Dendritic cell treated with granulocyte-macrophage colony-stimulating factor and Interleukin-4, amounts not matched to agents 40 ng/mL and 50 ng/mL, for 4 days (primary cell): ENCODE results near the gene GDF10.

ENCODE experiments used
- H3K27ac Mint-ChIP-seq: one replicate; pipeline ENCODE4 v1.8.0; 2022; ENCODE audit warnings: mild to moderate bottlenecking, mixed read lengths
- H3K27me3 Mint-ChIP-seq: one replicate; pipeline ENCODE4 v1.8.0; 2022; ENCODE audit warnings: mild to moderate bottlenecking, mixed read lengths
- H3K36me3 Mint-ChIP-seq: one replicate; pipeline ENCODE4 v1.8.0; 2022; ENCODE audit warnings: low read depth, mixed read lengths
- H3K4me1 Mint-ChIP-seq: one replicate; pipeline ENCODE4 v1.8.0; 2022; ENCODE audit warnings: low read depth, mixed read lengths
- H3K4me3 Mint-ChIP-seq: one replicate; pipeline ENCODE4 v1.8.0; 2022; ENCODE audit warnings: mild to moderate bottlenecking, moderate library complexity, mixed read lengths
- H3K9me3 Mint-ChIP-seq: one replicate; pipeline ENCODE4 v1.8.0; 2022; ENCODE audit warnings: mixed read lengths
- intact Hi-C: fragments of 100-400 bp; cut with micrococcal nuclease; formaldehyde crosslinking; loops from one replicate; pipeline ENCODE4 v1.15.0; 2022

The GDF10 gene

GRCh38 chr10:47282005-47282656 is 17.9 kb upstream of the GDF10 start:
- no peak overlapping the region for H3K27ac Mint-ChIP-seq

GRCh38 chr10:47282657-47283018 is 17.4 kb upstream of the GDF10 start:
- peaks cover 29% of the 10 kb centered on the region for H3K27me3 Mint-ChIP-seq
- H3K27ac Mint-ChIP-seq = no peak overlapping the region
- H3K4me1 Mint-ChIP-seq = peaks cover 17% of the 10 kb centered on the region
- intact Hi-C loops = no loop called here
- H3K36me3 Mint-ChIP-seq = no peaks in the 10 kb centered on the region
- H3K4me3 Mint-ChIP-seq = no peak overlapping the region
- H3K9me3 Mint-ChIP-seq = no peaks in the 10 kb centered on the region

More at GRCh38 chr10:47282005-47282656, 17.9 kb upstream of the GDF10 start:
- Mint-ChIP-seq H3K36me3 (no peaks in the 10 kb centered on the region), H3K9me3 (no peaks in the 10 kb centered on the region), H3K4me3 (no peak overlapping the region), H3K27me3 (peaks cover 25% of the 10 kb centered on the region), H3K4me1 (peaks cover 17% of the 10 kb centered on the region)
- intact Hi-C loops = no loop called here

GRCh38 chr10:47283101-47283630 is 16.8 kb upstream of the GDF10 start:
- intact Hi-C loops = no loop called here
- Mint-ChIP-seq H3K4me1 (peaks cover 17% of the 10 kb centered on the region), H3K36me3 (no peaks in the 10 kb centered on the region), H3K9me3 (no peaks in the 10 kb centered on the region), H3K4me3 (no peak overlapping the region), H3K27ac (no peak overlapping the region), H3K27me3 (peaks cover 29% of the 10 kb centered on the region)

- intact Hi-C loops = no loop called here
- no peaks in the 10 kb centered on the region for H3K9me3 Mint-ChIP-seq
- no peak overlapping the region for H3K27ac Mint-ChIP-seq
- H3K36me3 Mint-ChIP-seq = no peaks in the 10 kb centered on the region
- peaks cover 21% of the 10 kb centered on the region for H3K4me1 Mint-ChIP-seq
- peaks cover 31% of the 10 kb centered on the region for H3K27me3 Mint-ChIP-seq
- H3K4me3 Mint-ChIP-seq = no peak overlapping the region
Measured at GRCh38 chr10:47283848-47284247, 16.1 kb upstream of the GDF10 start.

GRCh38 chr10:47285381-47286115 is 14.4 kb upstream of the GDF10 start:
- Mint-ChIP-seq H3K27ac (no peak overlapping the region), H3K9me3 (no peaks in the 10 kb centered on the region), H3K4me3 (no peak overlapping the region), H3K36me3 (no peaks in the 10 kb centered on the region), H3K4me1 (peaks cover 22% of the 10 kb centered on the region), H3K27me3 (peaks cover 39% of the 10 kb centered on the region)
- intact Hi-C loops = no loop called here

- Mint-ChIP-seq H3K36me3 (no peaks in the 10 kb centered on the region), H3K9me3 (no peaks in the 10 kb centered on the region), H3K27ac (no peak overlapping the region), H3K4me1 (peaks cover 22% of the 10 kb centered on the region), H3K4me3 (no peak overlapping the region), H3K27me3 (peaks cover 41% of the 10 kb centered on the region)
- intact Hi-C loops = no loop called here
Measured at GRCh38 chr10:47286116-47286505, 13.9 kb upstream of the GDF10 start.

GRCh38 chr10:47286591-47287315 is 13.2 kb upstream of the GDF10 start:
- intact Hi-C loops = no loop called here
- Mint-ChIP-seq H3K36me3 (no peaks in the 10 kb centered on the region), H3K4me1 (peaks cover 22% of the 10 kb centered on the region), H3K4me3 (no peak overlapping the region), H3K9me3 (no peaks in the 10 kb centered on the region), H3K27ac (no peak overlapping the region), H3K27me3 (peaks cover 41% of the 10 kb centered on the region)

- Mint-ChIP-seq H3K4me3 (no peak overlapping the region), H3K9me3 (no peaks in the 10 kb centered on the region), H3K36me3 (no peaks in the 10 kb centered on the region), H3K27ac (no peak overlapping the region), H3K4me1 (peaks cover 22% of the 10 kb centered on the region), H3K27me3 (peaks cover 39% of the 10 kb centered on the region)
- intact Hi-C loops = no loop called here
Measured at GRCh38 chr10:47287365-47287802, 12.6 kb upstream of the GDF10 start.

- H3K27ac Mint-ChIP-seq = no peak overlapping the region
- intact Hi-C loops = no loop called here
- H3K36me3 Mint-ChIP-seq = no peaks in the 10 kb centered on the region
- H3K4me3 Mint-ChIP-seq = no peak overlapping the region
- no peaks in the 10 kb centered on the region for H3K9me3 Mint-ChIP-seq
- H3K4me1 Mint-ChIP-seq = peaks cover 22% of the 10 kb centered on the region
- peaks cover 38% of the 10 kb centered on the region for H3K27me3 Mint-ChIP-seq
Measured at GRCh38 chr10:47287805-47288204, 12.2 kb upstream of the GDF10 start.

- no peak overlapping the region for H3K4me3 Mint-ChIP-seq
- intact Hi-C loops = no loop called here
- no peaks in the 10 kb centered on the region for H3K36me3 Mint-ChIP-seq
- H3K4me1 Mint-ChIP-seq = peaks cover 22% of the 10 kb centered on the region
- peaks cover 40% of the 10 kb centered on the region for H3K27me3 Mint-ChIP-seq
- H3K9me3 Mint-ChIP-seq = no peaks in the 10 kb centered on the region
- no peak overlapping the region for H3K27ac Mint-ChIP-seq
Measured at GRCh38 chr10:47288236-47288635, 11.8 kb upstream of the GDF10 start.

GRCh38 chr10:47288916-47289495 is 11.0 kb upstream of the GDF10 start:
- H3K27ac Mint-ChIP-seq = no peak overlapping the region
- no peaks in the 10 kb centered on the region for H3K36me3 Mint-ChIP-seq
- no peak overlapping the region for H3K4me3 Mint-ChIP-seq
- H3K4me1 Mint-ChIP-seq = peaks cover 22% of the 10 kb centered on the region
- H3K9me3 Mint-ChIP-seq = no peaks in the 10 kb centered on the region
- H3K27me3 Mint-ChIP-seq = peaks cover 45% of the 10 kb centered on the region
- intact Hi-C loops = no loop called here

GRCh38 chr10:47289921-47290320 is 10.1 kb upstream of the GDF10 start:
- H3K36me3 Mint-ChIP-seq = no peaks in the 10 kb centered on the region
- peaks cover 22% of the 10 kb centered on the region for H3K4me1 Mint-ChIP-seq
- H3K27ac Mint-ChIP-seq = no peak overlapping the region
- no peak overlapping the region for H3K4me3 Mint-ChIP-seq
- peaks cover 52% of the 10 kb centered on the region for H3K27me3 Mint-ChIP-seq
- H3K9me3 Mint-ChIP-seq = no peaks in the 10 kb centered on the region
- intact Hi-C loops = no loop called here

- intact Hi-C loops = no loop called here
- no peak overlapping the region for H3K4me3 Mint-ChIP-seq
- no peaks in the 10 kb centered on the region for H3K9me3 Mint-ChIP-seq
- no peaks in the 10 kb centered on the region for H3K36me3 Mint-ChIP-seq
- peaks cover 21% of the 10 kb centered on the region for H3K4me1 Mint-ChIP-seq
- no peak overlapping the region for H3K27ac Mint-ChIP-seq
- H3K27me3 Mint-ChIP-seq = peaks cover 54% of the 10 kb centered on the region
Measured at GRCh38 chr10:47290338-47290737, 9.7 kb upstream of the GDF10 start.

- Mint-ChIP-seq H3K4me1 (peaks cover 15% of the 10 kb centered on the region), H3K4me3 (no peak overlapping the region), H3K36me3 (no peaks in the 10 kb centered on the region), H3K27ac (no peak overlapping the region), H3K9me3 (no peaks in the 10 kb centered on the region), H3K27me3 (peaks cover 57% of the 10 kb centered on the region)
- intact Hi-C loops = no loop called here
Measured at GRCh38 chr10:47291682-47292081, 8.3 kb upstream of the GDF10 start.
